Ovary (tissue), 9 donors: ENCODE results near the gene NDST1. TPM values are rescaled to one million over a fixed set of nuclear protein-coding genes. Genes with fewer than 3 reads are reported as not detected.

Experiments
- DNase-seq, 5 donors: peaks; one replicate each; pipeline ENCODE4 v3.0.0-alpha.2; 2019 to 2020
- H3K27ac ChIP-seq, 2 donors: fragments of 200-600 bp; one replicate each; pipeline versions ENCODE4 v1.5.1 to v1.8.0; 2019 to 2022
- H3K27me3 ChIP-seq: fragments of 200-600 bp; one replicate; pipeline ENCODE4 v1.8.0; 2022
- H3K36me3 ChIP-seq: fragments of 200-600 bp; sonication (generic); one replicate; pipeline ENCODE4 v1.5.1; 2019
- H3K4me1 ChIP-seq: one replicate; pipeline ENCODE4 v1.8.1; 2013; ENCODE audit warnings: mild to moderate bottlenecking, moderate library complexity; ENCODE audit not compliant: insufficient read depth
- H3K4me3 ChIP-seq: fragments of 200-600 bp; sonication (generic); one replicate; pipeline ENCODE4 v1.5.1; 2017
- H3K9me3 ChIP-seq, 2 donors: fragments of 200-600 bp in 1 of 2; sonication (generic) in 1 of 2; one replicate each; pipeline versions ENCODE4 v1.5.1 to v1.8.1; 2013 to 2019; ENCODE audit warnings: mild to moderate bottlenecking in 1 of 2, moderate library complexity in 1 of 2
- CTCF ChIP-seq, 3 donors: fragments of 450-650 bp in 2 of 3; fragments of 200-600 bp in 1 of 3; IDR thresholded peaks; one replicate each; pipeline versions ENCODE4 v1.5.1 to v1.8.0; 2016 to 2022; ENCODE audit warnings: antibody characterized with exemption in 3 of 3, mild to moderate bottlenecking in 1 of 3
- EP300 ChIP-seq: sonication (generic); formaldehyde crosslinking; IDR thresholded peaks from one replicate; pipeline ENCODE4 v1.6.1; 2017; ENCODE audit warnings: antibody characterized with exemption
- POLR2A ChIP-seq: fragments of 450-650 bp; IDR thresholded peaks from one replicate; pipeline ENCODE4 v1.6.1; 2017; ENCODE audit warnings: antibody characterized with exemption, mild to moderate bottlenecking, moderate library complexity
- WGBS, 3 donors: extraction: QIAGEN DNeasy Blood & Tissue Kit in 1 of 3; methylation state at CpG; one replicate each; pipeline versions ENCODE4 v1.1.5 to v1.1.7; 2013 to 2017; 5-methylcytosine and 5-hydroxymethylcytosine counted together
- intact Hi-C, 4 donors: fragments of 100-400 bp; cut with DNase I; formaldehyde crosslinking; loops; one replicate each; pipeline versions ENCODE4 v1.11.0 to v1.15.1; 2022 to 2023
- polyA plus RNA-seq, 2 donors: library from polyadenylated mRNA; stranded (reverse); fragments of 200-250 nt in 1 of 2; fragments of 350-450 nt in 1 of 2; fragmentation: Illumina TruSeq in 1 of 2; extraction: RNeasy Lipid Tissue Mini Kit (QIAGEN cat#74804) in 1 of 2; gene quantifications; one replicate each; pipeline ENCODE4 v1.2.3, GENCODE V29; 2013 to 2014
- total RNA-seq, 7 donors: library from RNA; depleted of rRNA in 2 of 7; stranded (reverse); fragments of >200 nt in 2 of 7; fragmentation: NEBNext Ultra II Directional in 3 of 7; extraction: Animal tissue kit (Norgen Biotek cat#: 25700) in 3 of 7; gene quantifications; one replicate each; pipeline versions ENCODE4 v1.1.0 to v1.2.4, GENCODE V29; 2016 to 2023
- donor health status: DM: no; HTN: no; CAD: no; lungs with moderate emphysema.
- donor health status: DM: no; HTN: no; CAD: no.
- donor health status: Bipolar disorder and iron deficiency.
- donor health status: DM: yes; HTN: yes; CAD: no.
- donor health status: DM: no; HTN: no; CAD: no.
- donor health status: DM: yes; HTN: yes; CAD: no.

The NDST1 gene
- total and polyA plus RNA-seq, 9 donors: 31.0 to 139 (median 90.3) TPM

- Histone ChIP-seq H3K36me3 (no peaks in the 10 kb centered on the region), H3K4me3 (no peak overlapping the region), H3K27me3 (no peaks in the 10 kb centered on the region), H3K9me3 (no peaks in the 10 kb centered on the region), H3K27ac (peak overlapping the region; percentile 33 to 44), H3K4me1 (peaks cover 12% of the 10 kb centered on the region)
- intact Hi-C loops: loop anchor here in 1 of 4 donors (5.0 kb wide), 1 partner anchor 33 kb away; no protein-coding TSS in a partner anchor
- no peak for TF ChIP-seq CTCF (IDR thresholded peaks at IDR 0.05)
- no peak for TF ChIP-seq EP300
- no peak for TF ChIP-seq POLR2A
- DNase-seq: no peak
These were observed 17.9 kb downstream of the NDST1 start for GRCh38 chr5:150525781-150526180.

- H3K36me3 ChIP-seq: no peaks in the 10 kb centered on the region
- intact Hi-C loops: loop anchor here in 1 of 4 donors (5.0 kb wide), 1 partner anchor 35 kb away; no protein-coding TSS in a partner anchor
- no peak overlapping the region for H3K4me3 ChIP-seq
- no peak for TF ChIP-seq CTCF (IDR thresholded peaks at IDR 0.05)
- TF ChIP-seq POLR2A: no peak
- TF ChIP-seq EP300: no peak
- 85 to 92% (median 87%) methylated on average over 8 of the region's 8 CpGs for WGBS, 3 donors
- no peak for DNase-seq
- H3K27ac ChIP-seq: no peak overlapping the region
- no peaks in the 10 kb centered on the region for H3K27me3 ChIP-seq
- peaks cover 12% of the 10 kb centered on the region for H3K4me1 ChIP-seq
- H3K9me3 ChIP-seq: no peaks in the 10 kb centered on the region
These were observed 19.1 kb downstream of the NDST1 start for GRCh38 chr5:150527038-150527437.

- peaks cover 16% of the 10 kb centered on the region for H3K4me1 ChIP-seq
- TF ChIP-seq POLR2A: no peak
- no peak for TF ChIP-seq CTCF (IDR thresholded peaks at IDR 0.05)
- no peak for TF ChIP-seq EP300
- no peak for DNase-seq
- no peaks in the 10 kb centered on the region for H3K27me3 ChIP-seq
- no peak overlapping the region for H3K27ac ChIP-seq
- no peaks in the 10 kb centered on the region for H3K36me3 ChIP-seq
- intact Hi-C loops: loop anchor here in 1 of 4 donors (5.0 kb wide), 1 partner anchor 36 kb away; no protein-coding TSS in a partner anchor
- 91 to 93% (median 93%) methylated on average over 24 of the region's 24 CpGs for WGBS, 3 donors
- H3K9me3 ChIP-seq: no peaks in the 10 kb centered on the region
- H3K4me3 ChIP-seq: no peak overlapping the region
These were observed 19.9 kb downstream of the NDST1 start for GRCh38 chr5:150527808-150528207.

GRCh38 chr5:150528924-150529546 is 21.1 kb downstream of the NDST1 start:
- no peaks in the 10 kb centered on the region for H3K27me3 ChIP-seq
- DNase-seq: no peak
- H3K4me3 ChIP-seq: no peak overlapping the region
- no peaks in the 10 kb centered on the region for H3K36me3 ChIP-seq
- no peaks in the 10 kb centered on the region for H3K9me3 ChIP-seq
- peaks cover 17% of the 10 kb centered on the region for H3K4me1 ChIP-seq
- peak overlapping the region in 1 of 2 donors; percentile 52 for H3K27ac ChIP-seq
- TF ChIP-seq CTCF (IDR thresholded peaks at IDR 0.05): no peak
- intact Hi-C loops: loop anchor here in 1 of 4 donors (5.0 kb wide), 1 partner anchor 37 kb away; no protein-coding TSS in a partner anchor
- WGBS, 3 donors: 58 to 82% (median 69%) methylated on average over 2 of the region's 2 CpGs
